HL-60 (cell line): Measurements from ENCODE around the gene CGA.

ENCODE experiments used
- POLR2AphosphoS5 ChIP-seq: IDR thresholded peaks from 2 replicates; pipeline ENCODE4 v1.6.1; 2012; ENCODE audit warnings: low read depth
- TF ChIP-seq, protein P1 (sequence below): IDR thresholded peaks from one replicate; pipeline ENCODE4 v1.5.1; 2011; ENCODE audit warnings: low read length, control low read depth, inconsistent platforms; ENCODE audit not compliant: insufficient read depth
- TF ChIP-seq, protein P2 (sequence below): IDR thresholded peaks from 2 replicates; pipeline ENCODE4 v1.6.1; 2012; ENCODE audit warnings: low read depth; ENCODE audit not compliant: insufficient replicate concordance

- TF ChIP-seq, protein P1, sequence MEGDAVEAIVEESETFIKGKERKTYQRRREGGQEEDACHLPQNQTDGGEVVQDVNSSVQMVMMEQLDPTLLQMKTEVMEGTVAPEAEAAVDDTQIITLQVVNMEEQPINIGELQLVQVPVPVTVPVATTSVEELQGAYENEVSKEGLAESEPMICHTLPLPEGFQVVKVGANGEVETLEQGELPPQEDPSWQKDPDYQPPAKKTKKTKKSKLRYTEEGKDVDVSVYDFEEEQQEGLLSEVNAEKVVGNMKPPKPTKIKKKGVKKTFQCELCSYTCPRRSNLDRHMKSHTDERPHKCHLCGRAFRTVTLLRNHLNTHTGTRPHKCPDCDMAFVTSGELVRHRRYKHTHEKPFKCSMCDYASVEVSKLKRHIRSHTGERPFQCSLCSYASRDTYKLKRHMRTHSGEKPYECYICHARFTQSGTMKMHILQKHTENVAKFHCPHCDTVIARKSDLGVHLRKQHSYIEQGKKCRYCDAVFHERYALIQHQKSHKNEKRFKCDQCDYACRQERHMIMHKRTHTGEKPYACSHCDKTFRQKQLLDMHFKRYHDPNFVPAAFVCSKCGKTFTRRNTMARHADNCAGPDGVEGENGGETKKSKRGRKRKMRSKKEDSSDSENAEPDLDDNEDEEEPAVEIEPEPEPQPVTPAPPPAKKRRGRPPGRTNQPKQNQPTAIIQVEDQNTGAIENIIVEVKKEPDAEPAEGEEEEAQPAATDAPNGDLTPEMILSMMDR = no peak
- TF ChIP-seq POLR2AphosphoS5 = no peak
- TF ChIP-seq, protein P2, sequence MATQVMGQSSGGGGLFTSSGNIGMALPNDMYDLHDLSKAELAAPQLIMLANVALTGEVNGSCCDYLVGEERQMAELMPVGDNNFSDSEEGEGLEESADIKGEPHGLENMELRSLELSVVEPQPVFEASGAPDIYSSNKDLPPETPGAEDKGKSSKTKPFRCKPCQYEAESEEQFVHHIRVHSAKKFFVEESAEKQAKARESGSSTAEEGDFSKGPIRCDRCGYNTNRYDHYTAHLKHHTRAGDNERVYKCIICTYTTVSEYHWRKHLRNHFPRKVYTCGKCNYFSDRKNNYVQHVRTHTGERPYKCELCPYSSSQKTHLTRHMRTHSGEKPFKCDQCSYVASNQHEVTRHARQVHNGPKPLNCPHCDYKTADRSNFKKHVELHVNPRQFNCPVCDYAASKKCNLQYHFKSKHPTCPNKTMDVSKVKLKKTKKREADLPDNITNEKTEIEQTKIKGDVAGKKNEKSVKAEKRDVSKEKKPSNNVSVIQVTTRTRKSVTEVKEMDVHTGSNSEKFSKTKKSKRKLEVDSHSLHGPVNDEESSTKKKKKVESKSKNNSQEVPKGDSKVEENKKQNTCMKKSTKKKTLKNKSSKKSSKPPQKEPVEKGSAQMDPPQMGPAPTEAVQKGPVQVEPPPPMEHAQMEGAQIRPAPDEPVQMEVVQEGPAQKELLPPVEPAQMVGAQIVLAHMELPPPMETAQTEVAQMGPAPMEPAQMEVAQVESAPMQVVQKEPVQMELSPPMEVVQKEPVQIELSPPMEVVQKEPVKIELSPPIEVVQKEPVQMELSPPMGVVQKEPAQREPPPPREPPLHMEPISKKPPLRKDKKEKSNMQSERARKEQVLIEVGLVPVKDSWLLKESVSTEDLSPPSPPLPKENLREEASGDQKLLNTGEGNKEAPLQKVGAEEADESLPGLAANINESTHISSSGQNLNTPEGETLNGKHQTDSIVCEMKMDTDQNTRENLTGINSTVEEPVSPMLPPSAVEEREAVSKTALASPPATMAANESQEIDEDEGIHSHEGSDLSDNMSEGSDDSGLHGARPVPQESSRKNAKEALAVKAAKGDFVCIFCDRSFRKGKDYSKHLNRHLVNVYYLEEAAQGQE = no peak
These were observed 7.3 kb upstream of the CGA start for GRCh38 chr6:87102151-87102621.
